ENCODE data around the gene CRY2.

Gene CRY2

DNA sequence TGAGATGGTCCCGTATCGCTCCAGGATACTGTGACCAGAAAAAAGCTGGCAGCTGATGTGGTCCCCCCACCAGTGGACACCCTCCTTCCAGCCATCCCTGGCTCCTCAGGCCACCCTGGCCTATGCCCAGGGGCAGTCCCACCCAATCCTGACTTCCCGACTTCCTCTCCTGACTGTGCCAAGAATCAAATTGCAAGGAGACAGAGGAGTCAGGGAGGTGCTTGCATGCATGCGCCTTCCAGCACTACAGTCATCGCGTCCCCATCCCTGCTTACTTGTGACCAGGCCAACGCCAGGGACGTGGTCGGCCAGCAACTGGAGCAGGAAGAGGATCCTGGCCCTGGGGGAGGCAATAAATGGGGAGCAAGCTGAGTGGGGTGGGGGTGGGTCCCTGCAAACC is 63.3 kb downstream of the CRY2 start:
- Mint-ChIP-seq H3K27me3 (no peaks in the 10 kb centered on the region), H3K36me3 (peaks cover 7% of the 10 kb centered on the region), H3K4me1 (peaks cover 8% of the 10 kb centered on the region), H3K4me3 (no peak overlapping the region), H3K27ac (no peak overlapping the region), H3K9me3 (no peaks in the 10 kb centered on the region)
- CTCF ChIA-PET = no interaction called here
- DNase-seq = no peak

- Mint-ChIP-seq H3K27me3 (no peaks in the 10 kb centered on the region), H3K27ac (no peak overlapping the region), H3K4me3 (no peak overlapping the region), H3K4me1 (peaks cover 27% of the 10 kb centered on the region), H3K9me3 (no peaks in the 10 kb centered on the region), H3K36me3 (peaks cover 16% of the 10 kb centered on the region)
- CTCF ChIA-PET = no interaction called here
- no peak for DNase-seq
These were observed 66.2 kb downstream of the CRY2 start for GRCh38 chr11:45913514-45913913.

GRCh38 chr11:45913942-45914635 is 66.8 kb downstream of the CRY2 start:
- no peak overlapping the region for H3K27ac Mint-ChIP-seq
- no peak overlapping the region for H3K4me3 Mint-ChIP-seq
- no peaks in the 10 kb centered on the region for H3K27me3 Mint-ChIP-seq
- H3K9me3 Mint-ChIP-seq = no peaks in the 10 kb centered on the region
- H3K4me1 Mint-ChIP-seq = peaks cover 33% of the 10 kb centered on the region
- DNase-seq = no peak
- H3K36me3 Mint-ChIP-seq = peaks cover 16% of the 10 kb centered on the region
- CTCF ChIA-PET = interaction anchor here (1.4 kb wide), 1 partner anchor 41 kb away, joined by 3 read pairs; no protein-coding TSS in a partner anchor

GRCh38 chr11:45915446-45915845 is 68.2 kb downstream of the CRY2 start:
- no peak for DNase-seq
- peak overlapping the region; percentile 55 for H3K27ac Mint-ChIP-seq
- peaks cover 16% of the 10 kb centered on the region for H3K36me3 Mint-ChIP-seq
- H3K4me3 Mint-ChIP-seq = peak overlapping the region; percentile 51
- no peaks in the 10 kb centered on the region for H3K9me3 Mint-ChIP-seq
- H3K27me3 Mint-ChIP-seq = peaks cover 7% of the 10 kb centered on the region
- peaks cover 46% of the 10 kb centered on the region for H3K4me1 Mint-ChIP-seq
- CTCF ChIA-PET = interaction anchor here (0.6 to 1.4 kb wide), 2 partner anchors 42 to 76 kb away, joined by 3 read pairs; no protein-coding TSS in a partner anchor

GRCh38 chr11:45917286-45917622 is 70.0 kb downstream of the CRY2 start:
- Mint-ChIP-seq H3K27ac (peak overlapping the region; percentile 98), H3K27me3 (peaks cover 23% of the 10 kb centered on the region), H3K36me3 (peaks cover 18% of the 10 kb centered on the region), H3K4me3 (peak overlapping the region; percentile 86), H3K4me1 (peaks cover 51% of the 10 kb centered on the region), H3K9me3 (no peaks in the 10 kb centered on the region)
- no peak for DNase-seq
- CTCF ChIA-PET = interaction anchor here (1.1 to 1.4 kb wide), 2 partner anchors 13 to 48 kb away, joined by 3 to 4 read pairs; no protein-coding TSS in a partner anchor

DNA sequence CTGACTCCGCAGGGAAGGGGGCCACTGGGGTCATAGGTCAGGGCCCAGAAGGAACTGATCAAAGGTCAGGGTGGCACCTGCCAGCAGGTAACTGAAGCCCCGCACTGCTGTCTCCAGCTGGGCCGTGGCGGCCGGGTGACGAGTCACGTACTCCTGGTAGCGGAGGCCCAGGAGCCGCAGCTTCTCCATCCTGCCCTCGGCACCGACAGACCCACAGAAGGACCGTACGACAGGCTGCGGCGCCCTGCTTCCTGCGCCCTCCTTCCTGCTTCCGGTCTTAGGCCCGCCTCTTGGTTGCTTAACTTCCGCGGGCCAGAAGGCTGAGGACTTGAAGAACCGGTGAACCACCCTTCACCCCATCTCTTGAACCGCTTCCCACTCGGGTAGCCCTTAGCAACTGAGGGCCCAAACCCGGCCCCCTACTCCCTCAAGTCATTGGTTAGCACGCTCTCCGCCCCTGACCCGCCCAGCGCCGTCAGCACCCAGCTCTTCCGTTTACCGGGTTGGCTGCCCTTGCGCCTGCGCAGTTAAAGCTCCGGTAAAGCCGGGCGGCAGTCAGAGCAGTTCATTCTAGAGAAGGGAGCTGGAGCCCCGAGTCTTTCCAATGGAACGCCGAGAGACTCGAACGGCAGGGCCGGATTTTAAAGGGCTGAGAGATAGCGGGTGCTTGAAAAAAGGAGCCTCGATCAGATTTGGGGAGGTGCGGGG is 70.5 kb downstream of the CRY2 start, which contains the start of gene PEX16:
PEX16 (minus strand) TSS at position 255 of the 708 bp plus-strand sequence; CDS start at position 189, 66 bp downstream.
- Mint-ChIP-seq H3K36me3 (peaks cover 18% of the 10 kb centered on the region), H3K27me3 (peaks cover 23% of the 10 kb centered on the region), H3K27ac (peak within 1 kb of the TSS; percentile 98), H3K4me1 (peaks cover 51% of the 10 kb centered on the region), H3K9me3 (no peaks in the 10 kb centered on the region), H3K4me3 (peak within 1 kb of the TSS; percentile 86)
- DNase-seq = peak; percentile 98
- CTCF ChIA-PET = interaction anchor here (0.6 to 1.4 kb wide), 3 partner anchors 13 to 89 kb away, joined by 3 to 4 read pairs (median 4); no protein-coding TSS in a partner anchor

- Mint-ChIP-seq H3K4me3 (peak overlapping the region; percentile 86), H3K4me1 (peaks cover 55% of the 10 kb centered on the region), H3K9me3 (no peaks in the 10 kb centered on the region), H3K36me3 (peaks cover 18% of the 10 kb centered on the region), H3K27ac (peak overlapping the region; percentile 98), H3K27me3 (peaks cover 29% of the 10 kb centered on the region)
- DNase-seq = peak; percentile 82
- CTCF ChIA-PET = interaction anchor here (0.6 to 1.4 kb wide), 3 partner anchors 12 to 74 kb away, joined by 3 to 4 read pairs (median 4); no protein-coding TSS in a partner anchor
These were observed 71.2 kb downstream of the CRY2 start for GRCh38 chr11:45918331-45918941.

GRCh38 chr11:45918962-45919675 is 71.8 kb downstream of the CRY2 start:
- peak overlapping the region; percentile 98 for H3K27ac Mint-ChIP-seq
- CTCF ChIA-PET = interaction anchor here (0.6 kb wide), 1 partner anchor 75 kb away, joined by 3 read pairs; no protein-coding TSS in a partner anchor
- peaks cover 15% of the 10 kb centered on the region for H3K36me3 Mint-ChIP-seq
- H3K27me3 Mint-ChIP-seq = peaks cover 36% of the 10 kb centered on the region
- H3K4me3 Mint-ChIP-seq = peak overlapping the region; percentile 86
- DNase-seq = no peak
- H3K9me3 Mint-ChIP-seq = no peaks in the 10 kb centered on the region
- peaks cover 58% of the 10 kb centered on the region for H3K4me1 Mint-ChIP-seq

DNA sequence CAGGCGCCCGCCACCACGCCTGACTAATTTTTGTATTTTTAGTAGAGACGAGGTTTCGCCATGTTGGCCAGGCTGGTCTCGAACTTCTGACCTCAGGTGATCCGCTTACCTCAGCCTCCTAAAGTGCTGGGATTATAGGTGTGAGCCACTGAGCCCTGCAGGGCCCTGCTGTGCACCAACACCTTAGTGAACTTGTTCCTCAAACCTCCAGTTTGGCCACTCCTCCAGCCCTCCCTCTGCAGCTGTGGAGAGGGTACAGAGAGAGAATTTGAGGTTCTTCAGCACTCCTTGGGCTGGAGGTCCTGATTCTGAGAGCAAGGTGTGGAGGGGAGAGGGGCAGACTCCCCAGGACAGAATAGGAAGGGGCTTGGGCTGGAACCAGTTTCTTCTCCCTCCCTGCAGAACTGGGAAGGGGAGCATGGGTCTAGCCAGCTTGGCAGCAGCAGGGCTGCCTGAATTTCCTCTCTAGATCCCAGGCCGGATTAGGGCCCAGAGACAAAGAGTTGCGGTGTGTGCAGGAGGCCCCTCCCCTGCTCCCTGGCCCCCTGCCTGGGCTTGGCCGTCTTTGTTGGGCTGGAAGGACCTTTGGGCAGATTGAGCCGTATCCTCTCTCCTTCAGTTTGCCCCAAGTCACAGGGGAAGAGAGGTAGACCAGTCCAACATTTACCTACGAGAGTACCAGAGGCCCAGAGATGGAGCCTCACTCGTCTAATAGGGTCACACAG is 72.7 kb downstream of the CRY2 start:
- Mint-ChIP-seq H3K27ac (no peak overlapping the region), H3K4me1 (peaks cover 59% of the 10 kb centered on the region), H3K9me3 (no peaks in the 10 kb centered on the region), H3K27me3 (peaks cover 44% of the 10 kb centered on the region), H3K4me3 (peak overlapping the region; percentile 86), H3K36me3 (peaks cover 12% of the 10 kb centered on the region)
- CTCF ChIA-PET = no interaction called here
- no peak for DNase-seq

GRCh38 chr11:45920531-45921477 is 73.5 kb downstream of the CRY2 start:
- Mint-ChIP-seq H3K27me3 (peaks cover 52% of the 10 kb centered on the region), H3K4me3 (peak overlapping the region; percentile 48), H3K9me3 (no peaks in the 10 kb centered on the region), H3K4me1 (peaks cover 53% of the 10 kb centered on the region), H3K36me3 (peaks cover 9% of the 10 kb centered on the region), H3K27ac (no peak overlapping the region)
- DNase-seq = peak; percentile 14
- CTCF ChIA-PET = no interaction called here

GRCh38 chr11:45921561-45922424 is 74.5 kb downstream of the CRY2 start:
- H3K4me3 Mint-ChIP-seq = peak overlapping the region; percentile 48
- no peak overlapping the region for H3K27ac Mint-ChIP-seq
- peaks cover 2% of the 10 kb centered on the region for H3K36me3 Mint-ChIP-seq
- DNase-seq = peak; percentile 24
- H3K4me1 Mint-ChIP-seq = peaks cover 44% of the 10 kb centered on the region
- CTCF ChIA-PET = no interaction called here
- peaks cover 62% of the 10 kb centered on the region for H3K27me3 Mint-ChIP-seq
- H3K9me3 Mint-ChIP-seq = no peaks in the 10 kb centered on the region
